H1 (cell line): ENCODE data around the gene CACNA2D4. TPM values are rescaled to one million over a fixed set of nuclear protein-coding genes. Genes with fewer than 3 reads are reported as not detected.

Source experiments
- CTCF ChIA-PET: fragments of 300-600 bp; sonication (Branson Sonifier 250); formaldehyde crosslinking; loops from one replicate; lab custom pipeline; 2021; ENCODE audit not compliant: partially characterized antibody; lab: Charles Lee
- POLR2A ChIA-PET: fragments of 300-600 bp; sonication (Branson Sonifier 250); formaldehyde crosslinking; loops from one replicate; lab custom pipeline; 2021; ENCODE audit warnings: inconsistent platforms; ENCODE audit not compliant: partially characterized antibody; lab: Charles Lee
- DNase-seq, 2 experiments: peaks; one replicate each; pipeline versions ENCODE4 v3.0.0 to v3.0.0-alpha.2; 2010 to 2022; ENCODE audit warnings: low spot score in 2 of 2, low read depth in 1 of 2, mixed read lengths in 1 of 2
- FAIRE-seq: peaks from 2 replicates; lab custom pipeline; 2011; peaks lifted over from hg19 to GRCh38; lab: Jason Lieb, UNC
- H2AFZ ChIP-seq: 2 replicates; pipeline ENCODE4 v1.8.1; 2012; ENCODE audit warnings: low read length, inconsistent platforms
- H2AK5ac ChIP-seq: 2 replicates; pipeline ENCODE4 v1.6.1; 2013; ENCODE audit warnings: low read depth, low read length
- H2BK120ac ChIP-seq: replicated peaks from 2 replicates; pipeline ENCODE3; 2013; ENCODE audit warnings: low read depth, low read length, inconsistent platforms
- H2BK12ac ChIP-seq: 2 replicates; pipeline ENCODE4 v1.6.1; 2013; ENCODE audit warnings: low read depth, low read length
- H2BK15ac ChIP-seq: 2 replicates; pipeline ENCODE4 v1.6.1; 2013; ENCODE audit warnings: low read length
- H2BK20ac ChIP-seq: 2 replicates; pipeline ENCODE4 v1.6.1; 2013; ENCODE audit warnings: low read length
- H2BK5ac ChIP-seq: 2 replicates; pipeline ENCODE4 v1.6.1; 2013; ENCODE audit warnings: low read depth, low read length
- H3K14ac ChIP-seq: 2 replicates; pipeline ENCODE4 v1.6.1; 2013; ENCODE audit warnings: inconsistent platforms; ENCODE audit not compliant: insufficient read length
- H3K18ac ChIP-seq: 2 replicates; pipeline ENCODE4 v1.6.1; 2013; ENCODE audit warnings: low read length; ENCODE audit errors: extremely low read depth
- H3K23ac ChIP-seq: 2 replicates; pipeline ENCODE4 v1.6.1; 2013; ENCODE audit warnings: inconsistent platforms; ENCODE audit not compliant: insufficient read length
- H3K23me2 ChIP-seq: 2 replicates; pipeline ENCODE4 v1.6.1; 2013; ENCODE audit warnings: low read depth, low read length
- H3K27ac ChIP-seq: 2 replicates; pipeline ENCODE4 v1.6.1; 2011; ENCODE audit warnings: low read depth, low read length, inconsistent platforms
- H3K27me3 ChIP-seq, 4 experiments: replicated peaks in 1 of 4; 1 replicate in 1 of 4; 2 replicates in 3 of 4; pipeline versions ENCODE4 v1.6.1 to v1.8.1; 2011 to 2013; ENCODE audit warnings: low read length in 3 of 4, mild to moderate bottlenecking in 3 of 4, inconsistent platforms in 2 of 4, mixed read lengths in 2 of 4, moderate library complexity in 1 of 4; ENCODE audit not compliant: control insufficient read depth in 3 of 4, insufficient read depth in 3 of 4; ENCODE audit errors: extremely low read depth in 1 of 4
- H3K36me3 ChIP-seq, 4 experiments: 2 replicates each; pipeline versions ENCODE4 v1.6.1 to v1.8.1; 2011 to 2013; ENCODE audit warnings: mild to moderate bottlenecking in 4 of 4, low read length in 3 of 4, moderate library complexity in 2 of 4, control low read depth in 1 of 4, inconsistent platforms in 1 of 4; ENCODE audit not compliant: insufficient read depth in 4 of 4, control insufficient read depth in 2 of 4
- H3K4ac ChIP-seq: replicated peaks from 2 replicates; pipeline ENCODE3; 2013; ENCODE audit warnings: low read length, low read depth, mixed read lengths, inconsistent platforms; ENCODE audit not compliant: insufficient read length
- H3K4me1 ChIP-seq, 4 experiments: replicated peaks in 1 of 4; 1 replicate in 1 of 4; 2 replicates in 3 of 4; pipeline versions ENCODE4 v1.6.1 to v1.8.1; 2011 to 2013; ENCODE audit warnings: low read length in 3 of 4, inconsistent platforms in 2 of 4, mixed read lengths in 1 of 4; ENCODE audit not compliant: insufficient read depth in 4 of 4, control insufficient read depth in 3 of 4
- H3K4me2 ChIP-seq, 2 experiments: 2 replicates each; pipeline versions ENCODE4 v1.6.1 to v1.8.1; 2011 to 2013; ENCODE audit warnings: low read depth in 2 of 2, low read length in 2 of 2, control low read depth in 1 of 2, inconsistent platforms in 1 of 2, mild to moderate bottlenecking in 1 of 2; ENCODE audit not compliant: insufficient read depth in 1 of 2
- H3K4me3 ChIP-seq, 4 experiments: fragments of 200-600, 300-600 bp in 1 of 4; sonication (generic), shearing (Covaris generic), sonication (Bioruptor Twin) in 1 of 4; 2 replicates each; pipeline versions ENCODE4 v1.5.1 to v1.8.1; 2011 to 2016; ENCODE audit warnings: low read length in 4 of 4, low read depth in 3 of 4, control low read depth in 2 of 4, inconsistent platforms in 2 of 4, mild to moderate bottlenecking in 2 of 4, mixed read lengths in 1 of 4, moderate library complexity in 1 of 4; ENCODE audit not compliant: insufficient read depth in 2 of 4; ENCODE audit errors: extremely low read depth in 1 of 4
- H3K56ac ChIP-seq: replicated peaks from 2 replicates; pipeline ENCODE3; 2013; ENCODE audit warnings: low read depth, mild to moderate bottlenecking, mixed read lengths, low read length, inconsistent platforms; ENCODE audit not compliant: insufficient read length
- H3K79me1 ChIP-seq: 2 replicates; pipeline ENCODE4 v1.6.1; 2013; ENCODE audit warnings: low read depth, low read length, control low read depth
- H3K79me2 ChIP-seq, 2 experiments: 2 replicates each; pipeline versions ENCODE4 v1.6.1 to v1.8.1; 2012 to 2013; ENCODE audit warnings: low read length in 2 of 2, mild to moderate bottlenecking in 2 of 2, inconsistent platforms in 1 of 2; ENCODE audit not compliant: insufficient read depth in 2 of 2, control insufficient read depth in 1 of 2
- H3K9ac ChIP-seq, 4 experiments: replicated peaks in 1 of 4; 1 replicate in 1 of 4; 2 replicates in 3 of 4; pipeline versions ENCODE4 v1.6.1 to v1.8.1; 2011 to 2013; ENCODE audit warnings: low read depth in 3 of 4, low read length in 3 of 4, control low read depth in 2 of 4, mild to moderate bottlenecking in 2 of 4, moderate library complexity in 2 of 4, inconsistent platforms in 1 of 4; ENCODE audit errors: extremely low read depth in 1 of 4
- H3K9me3 ChIP-seq, 2 experiments: 2 replicates each; pipeline versions ENCODE4 v1.6.1 to v1.8.1; 2012 to 2013; ENCODE audit warnings: mild to moderate bottlenecking in 2 of 2, moderate library complexity in 2 of 2, control low read depth in 1 of 2, inconsistent platforms in 1 of 2, low read depth in 1 of 2, low read length in 1 of 2, mixed read lengths in 1 of 2; ENCODE audit not compliant: insufficient read depth in 2 of 2
- H4K20me1 ChIP-seq, 2 experiments: replicated peaks in 1 of 2; 2 replicates each; pipeline versions ENCODE3 to v1.8.1; 2011 to 2013; ENCODE audit warnings: inconsistent platforms in 2 of 2, low read length in 2 of 2, mild to moderate bottlenecking in 1 of 2; ENCODE audit not compliant: insufficient read depth in 2 of 2, control insufficient read depth in 1 of 2
- H4K5ac ChIP-seq: 2 replicates; pipeline ENCODE4 v1.6.1; 2013; ENCODE audit warnings: low read length, low read depth, mixed read lengths, inconsistent platforms; ENCODE audit not compliant: insufficient read length
- H4K8ac ChIP-seq: 2 replicates; pipeline ENCODE4 v1.8.0; 2013; ENCODE audit warnings: mild to moderate bottlenecking, moderate library complexity, low read length, inconsistent platforms; ENCODE audit not compliant: insufficient read depth; ENCODE audit errors: extremely low read depth
- H4K91ac ChIP-seq: replicated peaks from 2 replicates; pipeline ENCODE3; 2013; ENCODE audit warnings: low read length, mixed read lengths, inconsistent platforms; ENCODE audit not compliant: insufficient read length
- CHD2 ChIP-seq: IDR thresholded peaks from 2 replicates; pipeline ENCODE4 v1.6.1; 2012; ENCODE audit warnings: low read length, improper control_type of control experiment
- CREB1 ChIP-seq: IDR thresholded peaks from 2 replicates; pipeline ENCODE4 v1.6.1; 2012; ENCODE audit warnings: inconsistent platforms
- EGR1 ChIP-seq: IDR thresholded peaks from 2 replicates; pipeline ENCODE4 v1.6.1; 2011; ENCODE audit warnings: low read depth, low read length, borderline replicate concordance
- GABPA ChIP-seq: IDR thresholded peaks from 2 replicates; pipeline ENCODE4 v1.6.1; 2011; ENCODE audit warnings: mild to moderate bottlenecking, low read length, moderate library complexity, borderline replicate concordance; ENCODE audit not compliant: insufficient read depth
- KDM1A ChIP-seq: fragments of 200-600, 300-600 bp; sonication (generic); IDR thresholded peaks from 2 replicates; pipeline ENCODE4 v1.7.1; 2016; ENCODE audit warnings: mild to moderate bottlenecking, low read length, borderline replicate concordance
- KDM4A ChIP-seq: IDR thresholded peaks from one replicate; pipeline ENCODE4 v1.7.1; 2012; ENCODE audit warnings: low read depth, mild to moderate bottlenecking, moderate library complexity, low read length, inconsistent platforms; ENCODE audit not compliant: severe bottlenecking
- RNF2 ChIP-seq: fragments of 200-900, 300-1000 bp; sonication (generic); IDR thresholded peaks from 2 replicates; pipeline ENCODE4 v1.7.1; 2016; ENCODE audit warnings: borderline replicate concordance, low read depth, mild to moderate bottlenecking, antibody characterized with exemption, low read length; ENCODE audit not compliant: poor library complexity, severe bottlenecking; ENCODE audit errors: missing control alignments
- SAP30 ChIP-seq: fragments of 300-600 bp; sonication (generic); IDR thresholded peaks from 2 replicates; pipeline ENCODE4 v1.7.1; 2012; ENCODE audit warnings: low read length, moderate library complexity, mild to moderate bottlenecking, inconsistent platforms; ENCODE audit not compliant: insufficient read depth, insufficient replicate concordance
- SIN3A ChIP-seq, 2 experiments: IDR thresholded peaks in 1 of 2; conservative IDR thresholded peaks in 1 of 2; 2 replicates each; pipeline ENCODE4 v1.6.1; 2011 to 2012; ENCODE audit warnings: low read length in 2 of 2, improper control_type of control experiment in 1 of 2, low read depth in 1 of 2, mild to moderate bottlenecking in 1 of 2
- TBP ChIP-seq: IDR thresholded peaks from 2 replicates; pipeline ENCODE4 v1.6.1; 2011; ENCODE audit warnings: low read depth, low read length, improper control_type of control experiment
- TCF12 ChIP-seq: IDR thresholded peaks from 2 replicates; pipeline ENCODE4 v1.6.1; 2011; ENCODE audit warnings: low read depth, mild to moderate bottlenecking, low read length
- TEAD4 ChIP-seq: IDR thresholded peaks from 2 replicates; pipeline ENCODE4 v1.6.1; 2012; ENCODE audit warnings: low read depth, low read length, inconsistent platforms, mixed read lengths
- WGBS, 2 experiments: shearing (Covaris generic) in 1 of 2; methylation state at CpG; one replicate each; pipeline versions ENCODE4 v1.1.6 to v1.1.7; 2013 to 2015; ENCODE audit warnings: low lambda C conversion rate in 2 of 2, mixed read lengths in 2 of 2, inconsistent platforms in 1 of 2, low coverage in 1 of 2, missing lambda C conversion rate in 1 of 2; ENCODE audit not compliant: insufficient replicate concordance in 2 of 2, insufficient coverage in 1 of 2, insufficient read length in 1 of 2; ENCODE audit errors: extremely low coverage in 1 of 2, missing lambda C conversion rate in 1 of 2; 5-methylcytosine and 5-hydroxymethylcytosine counted together
- polyA plus RNA-seq, 7 experiments: library from polyadenylated mRNA; depleted of rRNA in 3 of 7; stranded (reverse) in 5 of 7; unstranded in 2 of 7; fragments of >200 nt in 5 of 7; fragments of 200-250 nt in 2 of 7; gene quantifications; 1 replicate in 5 of 7; 2 replicates in 1 of 7; 4 replicates in 1 of 7; pipeline versions ENCODE4 v1.2.1 to v1.2.3, GENCODE V29; 2011 to 2013; ENCODE audit warnings: missing spikeins in 2 of 7, mixed read lengths in 2 of 7
- total RNA-seq: library from RNA; stranded (reverse); fragmentation: NEBNext Ultra II Directional; extraction: Animal tissue kit (Norgen Biotek cat#: 25700); gene quantifications from 2 replicates; pipeline ENCODE4 v1.2.1, GENCODE V29; 2021
- TF ChIP-seq, protein P1 (sequence below): IDR thresholded peaks from 2 replicates; pipeline ENCODE4 v1.6.1; 2011; ENCODE audit warnings: low read length, improper control_type of control experiment

The CACNA2D4 gene
- total and polyA plus RNA-seq, 2 of the 8 experiments (the other 6 are each of a cell fraction or from before 2014, with no cell fraction given) = 0.44 to 0.88 TPM

DNA sequence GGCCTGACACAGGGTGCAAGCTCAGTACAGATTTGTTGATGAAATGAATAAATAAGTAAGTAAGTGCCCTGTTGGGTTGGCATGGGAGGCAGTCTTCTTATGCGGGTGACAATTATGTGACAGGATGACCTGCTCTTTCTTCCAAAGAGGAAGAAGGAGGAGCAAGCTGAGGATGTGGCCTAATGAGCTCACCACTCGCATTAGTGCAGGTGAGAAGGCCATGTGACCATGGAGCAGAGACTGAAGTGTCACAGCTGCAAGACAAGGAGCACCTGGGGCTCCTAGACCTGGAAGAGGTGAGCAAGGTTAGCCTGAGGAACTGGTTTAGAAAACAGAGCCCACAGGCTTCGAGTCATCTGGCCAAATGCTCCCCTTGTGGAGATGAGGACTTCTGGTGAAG is 63.2 kb downstream of the CACNA2D4 start:
- FAIRE-seq = no peak
- CTCF ChIA-PET = interaction anchor here (0.9 kb wide), 1 partner anchor 54 kb away, joined by 3 read pairs; no protein-coding TSS in a partner anchor
- TF ChIP-seq SAP30 (no peak), KDM4A (no peak), GABPA (no peak), CHD2 (no peak), KDM1A (no peak), EGR1 (no peak), TBP (no peak), TEAD4 (no peak), SIN3A (conservative IDR thresholded peaks at IDR 0.05 in 1 of 2, IDR thresholded peaks at IDR 0.05 in 1 of 2; ENCODE audit: low read depth in 1 of 2, low read length in 2 of 2) (no peak), RNF2 (no peak), CREB1 (no peak), TCF12 (no peak)
- TF ChIP-seq, protein P1, sequence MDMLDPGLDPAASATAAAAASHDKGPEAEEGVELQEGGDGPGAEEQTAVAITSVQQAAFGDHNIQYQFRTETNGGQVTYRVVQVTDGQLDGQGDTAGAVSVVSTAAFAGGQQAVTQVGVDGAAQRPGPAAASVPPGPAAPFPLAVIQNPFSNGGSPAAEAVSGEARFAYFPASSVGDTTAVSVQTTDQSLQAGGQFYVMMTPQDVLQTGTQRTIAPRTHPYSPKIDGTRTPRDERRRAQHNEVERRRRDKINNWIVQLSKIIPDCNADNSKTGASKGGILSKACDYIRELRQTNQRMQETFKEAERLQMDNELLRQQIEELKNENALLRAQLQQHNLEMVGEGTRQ = no peak

More for the DNA sequence above, 63.2 kb downstream of the CACNA2D4 start:
- Histone ChIP-seq H3K56ac (no peak overlapping the region), H2BK20ac (no peak overlapping the region), H3K4ac (no peak overlapping the region), H3K4me2 (no peak overlapping the region), H4K8ac (no peak overlapping the region), H2BK120ac (no peak overlapping the region), H2BK5ac (no peak overlapping the region), H4K91ac (no peak overlapping the region), H2AFZ (no peak overlapping the region), H3K4me1 (no peaks in the 10 kb centered on the region), H3K14ac (no peak overlapping the region), H2AK5ac (no peak overlapping the region), H3K4me3 (no peak overlapping the region), H3K36me3 (no peaks in the 10 kb centered on the region), H3K23me2 (no peaks in the 10 kb centered on the region), H3K9ac (no peak overlapping the region), H3K27ac (no peak overlapping the region), H3K9me3 (peaks cover 30 to 41% of the 10 kb centered on the region in 2 experiments), H3K79me1 (no peaks in the 10 kb centered on the region), H4K20me1 (no peaks in the 10 kb centered on the region), H4K5ac (no peak overlapping the region), H3K18ac (no peak overlapping the region), H3K23ac (no peak overlapping the region), H2BK12ac (no peak overlapping the region), H3K27me3 (no peaks in the 10 kb centered on the region), H3K79me2 (no peaks in the 10 kb centered on the region), H2BK15ac (no peak overlapping the region)
- WGBS, 2 experiments = 88% methylated on average over 3 of the region's 3 CpGs; no CpG with 5 or more reads in 1 of the 2 experiments
- POLR2A ChIA-PET = no interaction called here
- DNase-seq = no peak
